Esophagus squamous epithelium (tissue), 5 donors: ENCODE results near the gene ABHD4. TPM values are rescaled to one million over a fixed set of nuclear protein-coding genes. Genes with fewer than 3 reads are reported as not detected.

Experiments
- DNase-seq: peaks from one replicate; lab custom pipeline; 2025; lab: John Stamatoyannopoulos, UW
- H3K27ac ChIP-seq, 4 donors: fragments of 200-600 bp; sonication (generic); one replicate each; pipeline ENCODE4 v1.5.1; 2016 to 2019; ENCODE audit warnings: mild to moderate bottlenecking in 1 of 4
- H3K27me3 ChIP-seq, 4 donors: fragments of 200-600 bp; sonication (generic); 1 replicate in 3 of 4; 2 replicates in 1 of 4; pipeline versions ENCODE4 v1.5.1 to v1.6.0; 2017 to 2021; ENCODE audit warnings: antibody characterized with exemption in 1 of 4
- H3K36me3 ChIP-seq, 3 donors: fragments of 200-600 bp; sonication (generic); one replicate each; pipeline ENCODE4 v1.5.1; 2016 to 2019
- H3K4me1 ChIP-seq, 3 donors: fragments of 200-600 bp; sonication (generic); one replicate each; pipeline ENCODE4 v1.5.1; 2017 to 2019
- H3K4me3 ChIP-seq, 4 donors: fragments of 200-600 bp; sonication (generic); 1 replicate in 3 of 4; 2 replicates in 1 of 4; pipeline ENCODE4 v1.5.1; 2016 to 2019; ENCODE audit warnings: mild to moderate bottlenecking in 2 of 4, moderate library complexity in 1 of 4
- H3K9me3 ChIP-seq, 3 donors: fragments of 200-600 bp; sonication (generic); one replicate each; pipeline ENCODE4 v1.5.1; 2016 to 2019
- CTCF ChIP-seq, 6 experiments: fragments of 450-650 bp in 4 of 6; fragments of 200-600 bp in 2 of 6; sonication (generic) in 2 of 6; IDR thresholded peaks; one replicate each; pipeline ENCODE4 v1.5.1; 2016 to 2019; ENCODE audit warnings: antibody characterized with exemption in 6 of 6, mild to moderate bottlenecking in 4 of 6, moderate library complexity in 4 of 6
- POLR2A ChIP-seq, 4 donors: fragments of 450-650 bp; IDR thresholded peaks; one replicate each; pipeline ENCODE4 v1.6.1; 2017; ENCODE audit warnings: antibody characterized with exemption in 4 of 4, mild to moderate bottlenecking in 4 of 4, moderate library complexity in 3 of 4
- WGBS, 2 donors: methylation state at CpG; one replicate each; pipeline ENCODE4 v1.1.5; 2018; 5-methylcytosine and 5-hydroxymethylcytosine counted together
- intact Hi-C: fragments of 100-400 bp; cut with DNase I; formaldehyde crosslinking; loops from one replicate; pipeline ENCODE4 v1.15.0; 2022
- total RNA-seq, 4 donors: library from RNA; depleted of rRNA; stranded (reverse); fragments of >200 nt; gene quantifications; one replicate each; pipeline ENCODE4 v1.1.0, GENCODE V29; 2016
- donor health status: DM: yes; HTN: yes; CAD: no.

The ABHD4 gene
- total RNA-seq, 4 donors from 2014 or later, result 22.9 to 45.4 (median 30.1) TPM

GRCh38 chr14:22622255-22622654, 24.2 kb downstream of the ABHD4 start:
- Histone ChIP-seq H3K27ac (no peak overlapping the region), H3K36me3 (no peaks in the 10 kb centered on the region), H3K27me3 (no peaks in the 10 kb centered on the region), H3K4me1 (no peaks in the 10 kb centered on the region), H3K9me3 (no peaks in the 10 kb centered on the region), H3K4me3 (no peak overlapping the region)
- TF ChIP-seq CTCF (IDR thresholded peaks at IDR 0.05) (no peak), POLR2A (IDR thresholded peaks at IDR 0.05) (no peak)
- DNase-seq, result no peak
- WGBS, 2 donors, result 85 to 98% methylated on average over 1 to 2 of the region's 2 CpGs
- intact Hi-C loops, result no loop called here

GRCh38 chr14:22623047-22623446, 24.9 kb downstream of the ABHD4 start:
- Histone ChIP-seq H3K27me3 (no peaks in the 10 kb centered on the region), H3K36me3 (no peaks in the 10 kb centered on the region), H3K27ac (no peak overlapping the region), H3K4me3 (no peak overlapping the region), H3K4me1 (no peaks in the 10 kb centered on the region), H3K9me3 (no peaks in the 10 kb centered on the region)
- TF ChIP-seq POLR2A (IDR thresholded peaks at IDR 0.05), result no peak
- TF ChIP-seq CTCF (IDR thresholded peaks at IDR 0.05), result no peak
- 24 to 26% methylated on average over 2 of the region's 2 CpGs for WGBS, 2 donors
- intact Hi-C loops, result no loop called here
- DNase-seq, result no peak

- H3K36me3 ChIP-seq, result no peaks in the 10 kb centered on the region
- DNase-seq, result no peak
- no peaks in the 10 kb centered on the region for H3K27me3 ChIP-seq
- WGBS, 2 donors, result 81 to 89% methylated on average over 6 of the region's 6 CpGs
- no peaks in the 10 kb centered on the region for H3K4me1 ChIP-seq
- H3K27ac ChIP-seq, result no peak overlapping the region
- intact Hi-C loops, result no loop called here
- TF ChIP-seq POLR2A (IDR thresholded peaks at IDR 0.05) (no peak), CTCF (IDR thresholded peaks at IDR 0.05) (no peak)
- no peak overlapping the region for H3K4me3 ChIP-seq
- no peaks in the 10 kb centered on the region for H3K9me3 ChIP-seq
Measured at GRCh38 chr14:22626590-22626989, 28.5 kb downstream of the ABHD4 start.

- 50 to 57% methylated on average over 7 of the region's 7 CpGs for WGBS, 2 donors
- intact Hi-C loops, result no loop called here
- no peak overlapping the region for H3K4me3 ChIP-seq
- no peak for TF ChIP-seq POLR2A (IDR thresholded peaks at IDR 0.05)
- TF ChIP-seq CTCF (IDR thresholded peaks at IDR 0.05), result no peak
- DNase-seq, result no peak
- H3K27me3 ChIP-seq, result no peaks in the 10 kb centered on the region
- no peaks in the 10 kb centered on the region for H3K4me1 ChIP-seq
- H3K27ac ChIP-seq, result no peak overlapping the region
- H3K9me3 ChIP-seq, result no peaks in the 10 kb centered on the region
- no peaks in the 10 kb centered on the region for H3K36me3 ChIP-seq
Measured at GRCh38 chr14:22627506-22628263, 29.6 kb downstream of the ABHD4 start.

GRCh38 chr14:22629361-22629760, 31.3 kb downstream of the ABHD4 start:
- Histone ChIP-seq H3K4me3 (no peak overlapping the region), H3K4me1 (no peaks in the 10 kb centered on the region), H3K27ac (no peak overlapping the region), H3K36me3 (no peaks in the 10 kb centered on the region), H3K27me3 (no peaks in the 10 kb centered on the region), H3K9me3 (no peaks in the 10 kb centered on the region)
- no peak for TF ChIP-seq POLR2A (IDR thresholded peaks at IDR 0.05)
- 51 to 57% methylated on average over 5 of the region's 5 CpGs for WGBS, 2 donors
- DNase-seq, result no peak
- intact Hi-C loops, result no loop called here
